ENCODE measurements around the gene CFAP73.

DNA sequence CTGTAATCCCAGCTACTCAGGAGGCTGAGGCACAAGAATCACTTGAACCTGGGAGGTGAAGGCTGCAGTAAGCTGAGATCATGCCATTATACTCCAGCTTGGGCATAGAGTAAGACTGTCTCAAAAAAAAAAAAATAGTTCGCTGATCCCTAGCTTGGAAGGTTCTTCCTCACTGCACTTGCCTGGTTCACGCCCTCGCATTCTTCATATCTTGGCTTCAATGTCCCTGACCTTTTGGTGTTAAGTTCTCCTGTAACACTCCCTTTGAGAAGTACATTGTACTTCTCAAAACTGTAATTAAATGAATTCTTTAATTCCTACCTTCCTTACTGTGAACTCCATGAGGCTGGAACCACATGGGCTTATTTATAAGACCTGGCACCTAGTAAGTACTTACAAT, 55.3 kb downstream of the CFAP73 start:
- TF ChIP-seq SIRT6 (IDR thresholded peaks at IDR 0.05; ENCODE audit: low read length) = no peak
- no peak for TF ChIP-seq CTCF (IDR thresholded peaks at IDR 0.05; ENCODE audit: control extremely low read depth in 1 of 3, insufficient read depth in 1 of 3, low read depth in 1 of 3, low read length in 3 of 3)
- TF ChIP-seq TAF1 (IDR thresholded peaks at IDR 0.05; ENCODE audit: low read depth, low read length) = no peak
- TF ChIP-seq BRCA1 (IDR thresholded peaks at IDR 0.05; ENCODE audit: low read depth, low read length) = no peak
- TF ChIP-seq POLR2A (IDR thresholded peaks at IDR 0.05; ENCODE audit: control extremely low read depth in 1 of 2, low read depth in 2 of 2, low read length in 2 of 2) = no peak
- TF ChIP-seq EP300 (IDR thresholded peaks at IDR 0.05; ENCODE audit: borderline replicate concordance in 1 of 2, low read depth in 2 of 2, low read length in 2 of 2) = no peak
- no peak for TF ChIP-seq EZH2 (IDR thresholded peaks at IDR 0.05; ENCODE audit: low read depth, low read length, severe bottlenecking)
- TF ChIP-seq SP1 (IDR thresholded peaks at IDR 0.05; ENCODE audit: low read depth, low read length) = no peak
- TF ChIP-seq SAP30 (IDR thresholded peaks at IDR 0.05; ENCODE audit: insufficient read depth, insufficient replicate concordance, low read length) = no peak
- TF ChIP-seq POLR2AphosphoS5 (IDR thresholded peaks at IDR 0.05; ENCODE audit: low read depth, low read length) = no peak

Measured in H1 (cell line).